ENCODE data around the gene CANT1. TPM values are rescaled to one million over a fixed set of nuclear protein-coding genes. Genes with fewer than 3 reads are reported as not detected.
A peak's percentile ranks its signal among the peaks of the same experiment; 100 is the strongest.

The CANT1 gene
- total RNA-seq, 1 experiment from 2014 or later, result 34.1 TPM

GRCh38 chr17:79012563-79013134, 3.1 kb upstream of the CANT1 start (continued):
- TF ChIP-seq MAX (CRISPR knock-in tag; IDR thresholded peaks at IDR 0.05), result no peak
- TF ChIP-seq NFATC4 (CRISPR knock-in tag; IDR thresholded peaks at IDR 0.05), result no peak

- ChIA-PET CTCF (no interaction called here), POLR2A (no interaction called here)
- peaks cover 74% of the 10 kb centered on the region for H3K27me3 Mint-ChIP-seq (ENCODE audit: low read depth)
- no peak overlapping the region for H3K27ac Mint-ChIP-seq
- peaks cover 23% of the 10 kb centered on the region for H3K36me3 Mint-ChIP-seq
- peaks cover 22% of the 10 kb centered on the region for H3K4me1 Mint-ChIP-seq
- peaks cover 45% of the 10 kb centered on the region for H3K9me3 Mint-ChIP-seq
- TF ChIP-seq OVOL2 (CRISPR knock-in tag; IDR thresholded peaks at IDR 0.05; ENCODE audit: borderline replicate concordance) (no peak), E2F5 (CRISPR knock-in tag; IDR thresholded peaks at IDR 0.05) (no peak), ATF1 (CRISPR knock-in tag; IDR thresholded peaks at IDR 0.05) (no peak), ZNF263 (CRISPR knock-in tag; IDR thresholded peaks at IDR 0.05; ENCODE audit: low read depth) (no peak), GRHL2 (CRISPR knock-in tag; IDR thresholded peaks at IDR 0.05; ENCODE audit: insufficient replicate concordance, severe bottlenecking) (no peak), GTF2I (CRISPR knock-in tag; conservative IDR thresholded peaks at IDR 0.05) (no peak), SMAD3 (CRISPR knock-in tag; IDR thresholded peaks at IDR 0.05; ENCODE audit: borderline replicate concordance) (no peak), EMX1 (CRISPR knock-in tag; IDR thresholded peaks at IDR 0.05) (no peak)
- ATAC-seq (no peak), DNase-seq (ENCODE audit: low spot score) (no peak)
- no peak overlapping the region for H3K4me3 Mint-ChIP-seq
Measured at GRCh38 chr17:79011451-79012147, 2.0 kb upstream of the CANT1 start.

GRCh38 chr17:79010304-79010646, 711 bp upstream of the CANT1 start:
- POLR2A ChIA-PET, result no interaction called here
- TF ChIP-seq ZNF532 (CRISPR knock-in tag; IDR thresholded peaks at IDR 0.05; ENCODE audit: borderline replicate concordance), result no peak
- no peak for TF ChIP-seq ZNF416 (CRISPR knock-in tag; IDR thresholded peaks at IDR 0.05)
- TF ChIP-seq CREB1 (CRISPR knock-in tag; IDR thresholded peaks at IDR 0.05), result no peak
- TF ChIP-seq CBFB (CRISPR knock-in tag; IDR thresholded peaks at IDR 0.05; ENCODE audit: low read depth), result no peak
- no peak for TF ChIP-seq ZNF232 (CRISPR knock-in tag; IDR thresholded peaks at IDR 0.05)
- no peak for TF ChIP-seq NFE2L1 (CRISPR knock-in tag; IDR thresholded peaks at IDR 0.05)
- no peak for TF ChIP-seq SOX15 (CRISPR knock-in tag; IDR thresholded peaks at IDR 0.05)
- no peak for TF ChIP-seq ZNF671 (CRISPR knock-in tag; IDR thresholded peaks at IDR 0.05)
- TF ChIP-seq RORB (CRISPR knock-in tag; IDR thresholded peaks at IDR 0.05), result no peak
- no peak for TF ChIP-seq CDX4 (CRISPR knock-in tag; IDR thresholded peaks at IDR 0.05; ENCODE audit: borderline replicate concordance)
- TF ChIP-seq STAT6 (CRISPR knock-in tag; conservative IDR thresholded peaks at IDR 0.05; ENCODE audit: low read depth), result no peak
- no peak for TF ChIP-seq GTF2I (CRISPR knock-in tag; conservative IDR thresholded peaks at IDR 0.05)
- CTCF ChIA-PET, result interaction anchor here (0.6 to 1.5 kb wide), 5 partner anchors 32 to 378 kb away, joined by 3 to 9 read pairs (median 3); partner anchors contain the start of gene ENGASE
- peaks cover 35% of the 10 kb centered on the region for H3K9me3 Mint-ChIP-seq
- H3K27me3 Mint-ChIP-seq (ENCODE audit: low read depth), result peaks cover 80% of the 10 kb centered on the region
- H3K4me1 Mint-ChIP-seq, result peaks cover 22% of the 10 kb centered on the region
- ATAC-seq (no peak), DNase-seq (ENCODE audit: low spot score) (no peak)
- H3K27ac Mint-ChIP-seq, result no peak overlapping the region
- peaks cover 18% of the 10 kb centered on the region for H3K36me3 Mint-ChIP-seq
- peak overlapping the region; percentile 69 for H3K4me3 Mint-ChIP-seq
